GM23338 (cell line): ENCODE data around the gene KDM4C. TPM values are rescaled to one million over a fixed set of nuclear protein-coding genes. Genes with fewer than 3 reads are reported as not detected.

Source experiments
- ATAC-seq: fragments of 200-7000 bp; cut with Tn5 transposase; 3 replicates; pipeline ENCODE4 v1.9.1; 2020
- DNase-seq: peaks from one replicate; pipeline ENCODE4 v3.0.0-alpha.2; 2015; ENCODE audit warnings: low spot score
- H2AFZ ChIP-seq: fragments of 200-600 bp; sonication (generic); 2 replicates; pipeline ENCODE4 v1.8.0; 2016; ENCODE audit warnings: antibody characterized with exemption, mild to moderate bottlenecking, moderate library complexity
- H3F3A ChIP-seq: fragments of 200-600 bp; sonication (generic); replicated peaks from 2 replicates; pipeline ENCODE4 v1.8.0; 2017; ENCODE audit warnings: antibody characterized with exemption, mixed run types, low read depth
- H3K27ac ChIP-seq: fragments of 200-600 bp; sonication (generic); 2 replicates; pipeline ENCODE4 v1.6.1; 2016; ENCODE audit warnings: low read depth
- H3K27me3 ChIP-seq: fragments of 200-600 bp; sonication (generic); 2 replicates; pipeline ENCODE4 v1.8.0; 2016; ENCODE audit warnings: mild to moderate bottlenecking, mixed run types, moderate library complexity; ENCODE audit not compliant: insufficient read depth
- H3K36me3 ChIP-seq: fragments of 200-600 bp; sonication (generic); 2 replicates; pipeline ENCODE4 v1.8.0; 2016; ENCODE audit warnings: mild to moderate bottlenecking; ENCODE audit not compliant: insufficient read depth
- H3K4me1 ChIP-seq: fragments of 200-600 bp; sonication (generic); 2 replicates; pipeline ENCODE4 v1.8.0; 2016; ENCODE audit warnings: mild to moderate bottlenecking, moderate library complexity; ENCODE audit not compliant: insufficient read depth
- H3K4me2 ChIP-seq: fragments of 200-600 bp; sonication (generic); 2 replicates; pipeline ENCODE4 v1.7.1; 2017; ENCODE audit warnings: mixed run types
- H3K4me3 ChIP-seq: fragments of 200-600 bp; sonication (generic); 2 replicates; pipeline ENCODE4 v1.6.1; 2016; ENCODE audit warnings: mixed run types
- H3K79me2 ChIP-seq: fragments of 200-600 bp; sonication (generic); replicated peaks from 2 replicates; pipeline ENCODE4 v1.8.0; 2017; ENCODE audit warnings: mild to moderate bottlenecking; ENCODE audit not compliant: insufficient read depth
- H3K9me2 ChIP-seq: fragments of 200-600 bp; sonication (generic); 2 replicates; pipeline ENCODE4 v1.8.0; 2017; ENCODE audit not compliant: insufficient read depth
- H4K20me1 ChIP-seq: fragments of 200-600 bp; sonication (generic); replicated peaks from 2 replicates; pipeline ENCODE4 v1.8.0; 2017; ENCODE audit warnings: mild to moderate bottlenecking; ENCODE audit not compliant: insufficient read depth
- H3K27ac Mint-ChIP-seq: 2 replicates; pipeline ENCODE4 v1.8.0; 2020; ENCODE audit warnings: inconsistent platforms, mild to moderate bottlenecking, moderate library complexity, mixed read lengths
- H3K27me3 Mint-ChIP-seq: 3 replicates; pipeline ENCODE4 v1.8.0; 2022; ENCODE audit warnings: low read depth, mild to moderate bottlenecking, moderate library complexity, mixed read lengths, inconsistent platforms; ENCODE audit not compliant: insufficient read depth, poor library complexity
- H3K36me3 Mint-ChIP-seq: 3 replicates; pipeline ENCODE4 v1.8.0; 2021; ENCODE audit warnings: low read depth, mild to moderate bottlenecking, inconsistent platforms, moderate library complexity, mixed read lengths
- H3K4me1 Mint-ChIP-seq: 3 replicates; pipeline ENCODE4 v1.8.0; 2020; ENCODE audit warnings: mild to moderate bottlenecking, inconsistent platforms, mixed read lengths
- H3K4me3 Mint-ChIP-seq: 3 replicates; pipeline ENCODE4 v1.8.0; 2021; ENCODE audit warnings: moderate library complexity, mild to moderate bottlenecking, inconsistent platforms, mixed read lengths
- H3K9me3 Mint-ChIP-seq: 3 replicates; pipeline ENCODE4 v1.8.0; 2020; ENCODE audit warnings: moderate library complexity, mild to moderate bottlenecking, inconsistent platforms, mixed read lengths
- CREB1 ChIP-seq: fragments of 250-450 bp; sonication (Bioruptor Pico); IDR thresholded peaks from 2 replicates; pipeline ENCODE4 v1.5.0; 2020; ENCODE audit warnings: low read depth, mild to moderate bottlenecking, moderate library complexity
- EZH2 ChIP-seq: fragments of 200-600 bp; sonication (generic); IDR thresholded peaks from one replicate; pipeline ENCODE4 v1.8.0; 2017; ENCODE audit warnings: antibody characterized with exemption, mild to moderate bottlenecking, low read depth; ENCODE audit not compliant: unreplicated experiment
- EZH2phosphoT487 ChIP-seq: fragments of 200-600 bp; sonication (generic); IDR thresholded peaks from one replicate; pipeline ENCODE4 v1.8.1; 2018; ENCODE audit warnings: antibody characterized with exemption; ENCODE audit not compliant: unreplicated experiment
- NANOG ChIP-seq: IDR thresholded peaks from 2 replicates; pipeline ENCODE4 v1.6.1; 2016; ENCODE audit warnings: antibody characterized with exemption, borderline replicate concordance
- ZNF114 ChIP-seq: fragments of 250-450 bp; sonication (Bioruptor Pico); IDR thresholded peaks from 2 replicates; pipeline ENCODE4 v1.5.0; 2020; ENCODE audit warnings: mild to moderate bottlenecking, moderate library complexity
- ZNF331 ChIP-seq: fragments of 250-450 bp; sonication (Bioruptor Pico); IDR thresholded peaks from 2 replicates; pipeline ENCODE4 v1.5.0; 2020; ENCODE audit warnings: low read depth, mild to moderate bottlenecking, moderate library complexity
- polyA plus RNA-seq: library from polyadenylated mRNA; unstranded; fragments of >200 nt; fragmentation: Nextera tagmentation; extraction: Ambion mirVana; gene quantifications from 2 replicates; pipeline ENCODE4 v1.2.1, GENCODE V29; 2016
- total RNA-seq: library from RNA; depleted of rRNA; stranded (reverse); fragments of >200 nt; shearing (Covaris generic); gene quantifications from 2 replicates; pipeline ENCODE4 v1.2.3, GENCODE V29; 2014
- TF ChIP-seq, protein P1 (sequence below): IDR thresholded peaks from one replicate; pipeline ENCODE4 v1.6.1; 2018; ENCODE audit warnings: antibody characterized with exemption; ENCODE audit not compliant: unreplicated experiment
- TF ChIP-seq, protein P2 (sequence below), 2 experiments: fragments of 200-600 bp in 1 of 2; sonication (generic) in 1 of 2; conservative IDR thresholded peaks; 2 replicates each; pipeline versions ENCODE4 v1.5.1 to v1.6.1; 2016 to 2017; ENCODE audit warnings: antibody characterized with exemption in 2 of 2, low read depth in 2 of 2, mild to moderate bottlenecking in 2 of 2, moderate library complexity in 1 of 2
- TF ChIP-seq, protein P3 (sequence below): IDR thresholded peaks from 2 replicates; pipeline ENCODE4 v1.6.1; 2016; ENCODE audit warnings: antibody characterized with exemption

Gene KDM4C
- total and polyA plus RNA-seq, 2 experiments from 2014 or later, result 12.0 to 43.8 TPM

DNA sequence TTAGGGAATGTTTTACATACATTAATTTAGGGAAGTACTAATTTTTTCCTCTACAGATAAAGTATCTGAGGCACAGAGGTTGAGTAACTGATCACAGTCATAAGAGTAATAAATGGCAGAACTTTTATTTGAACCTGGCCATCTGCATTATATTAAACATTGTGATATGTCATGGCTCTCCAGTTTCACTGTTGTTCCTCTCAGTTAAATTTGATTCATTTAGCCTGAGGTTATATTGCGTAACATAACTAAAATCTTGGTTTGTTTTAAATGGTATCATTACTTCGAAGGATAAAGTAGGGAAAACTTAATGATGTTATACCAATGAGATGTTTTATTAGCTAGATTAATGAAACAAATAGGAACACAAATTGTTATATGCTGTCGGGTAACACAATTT is 284.4 kb downstream of the KDM4C start:
- H3K27ac Mint-ChIP-seq, result no peak overlapping the region
- Histone ChIP-seq H3K9me2 (no peaks in the 10 kb centered on the region), H3K27me3 (no peaks in the 10 kb centered on the region), H3F3A (no peaks in the 10 kb centered on the region), H2AFZ (no peak overlapping the region), H3K36me3 (no peaks in the 10 kb centered on the region), H4K20me1 (no peaks in the 10 kb centered on the region), H3K27ac (no peak overlapping the region), H3K79me2 (no peaks in the 10 kb centered on the region), H3K4me1 (no peaks in the 10 kb centered on the region), H3K4me3 (no peak overlapping the region), H3K4me2 (no peak overlapping the region)
- no peaks in the 10 kb centered on the region for H3K9me3 Mint-ChIP-seq
- peaks cover 3% of the 10 kb centered on the region for H3K27me3 Mint-ChIP-seq
- no peak overlapping the region for H3K4me3 Mint-ChIP-seq
- no peak for TF ChIP-seq CREB1 (CRISPR knock-in tag)
- ATAC-seq, result no peak
- H3K36me3 Mint-ChIP-seq, result peaks cover 2% of the 10 kb centered on the region; the same call in 1 of the 3 replicates
- no peak for DNase-seq
- peaks cover 8% of the 10 kb centered on the region; the same call in 2 of the 3 replicates for H3K4me1 Mint-ChIP-seq

DNA sequence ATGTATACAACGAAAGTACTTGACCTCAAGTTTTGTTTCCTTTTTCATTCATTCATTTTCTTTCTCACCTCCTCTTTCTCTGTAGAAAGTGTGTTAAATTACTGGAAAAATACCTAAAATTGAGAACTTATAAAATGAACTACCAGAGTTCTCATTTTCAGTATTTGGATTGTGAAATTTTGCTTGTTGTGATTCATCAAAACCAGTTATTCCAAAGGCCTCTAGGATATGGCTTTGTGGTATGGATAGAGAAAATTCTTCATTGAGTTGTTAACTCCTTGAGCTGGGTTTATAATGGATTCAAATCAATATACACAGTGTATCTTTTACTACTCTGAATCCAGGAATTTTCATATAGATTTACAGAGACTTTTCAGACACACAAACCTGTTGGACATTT is 287.6 kb downstream of the KDM4C start:
- H3K4me2 ChIP-seq, result no peak overlapping the region
- H3K27me3 ChIP-seq, result no peaks in the 10 kb centered on the region
- no peaks in the 10 kb centered on the region for H4K20me1 ChIP-seq
- H3K4me1 ChIP-seq, result no peaks in the 10 kb centered on the region
- H3K4me3 ChIP-seq, result no peak overlapping the region
- no peaks in the 10 kb centered on the region for H3K9me2 ChIP-seq
- Mint-ChIP-seq H3K27me3 (peaks cover 3% of the 10 kb centered on the region), H3K4me3 (no peak overlapping the region), H3K27ac (no peak overlapping the region), H3K4me1 (peaks cover 8% of the 10 kb centered on the region; the same call in 2 of the 3 replicates), H3K9me3 (no peaks in the 10 kb centered on the region), H3K36me3 (peaks cover 3% of the 10 kb centered on the region; the same call in 1 of the 3 replicates)
- H2AFZ ChIP-seq, result no peak overlapping the region
- no peak for DNase-seq
- no peak overlapping the region for H3K27ac ChIP-seq
- no peaks in the 10 kb centered on the region; the same call in 1 of the 2 replicates for H3K36me3 ChIP-seq
- TF ChIP-seq, protein P1, sequence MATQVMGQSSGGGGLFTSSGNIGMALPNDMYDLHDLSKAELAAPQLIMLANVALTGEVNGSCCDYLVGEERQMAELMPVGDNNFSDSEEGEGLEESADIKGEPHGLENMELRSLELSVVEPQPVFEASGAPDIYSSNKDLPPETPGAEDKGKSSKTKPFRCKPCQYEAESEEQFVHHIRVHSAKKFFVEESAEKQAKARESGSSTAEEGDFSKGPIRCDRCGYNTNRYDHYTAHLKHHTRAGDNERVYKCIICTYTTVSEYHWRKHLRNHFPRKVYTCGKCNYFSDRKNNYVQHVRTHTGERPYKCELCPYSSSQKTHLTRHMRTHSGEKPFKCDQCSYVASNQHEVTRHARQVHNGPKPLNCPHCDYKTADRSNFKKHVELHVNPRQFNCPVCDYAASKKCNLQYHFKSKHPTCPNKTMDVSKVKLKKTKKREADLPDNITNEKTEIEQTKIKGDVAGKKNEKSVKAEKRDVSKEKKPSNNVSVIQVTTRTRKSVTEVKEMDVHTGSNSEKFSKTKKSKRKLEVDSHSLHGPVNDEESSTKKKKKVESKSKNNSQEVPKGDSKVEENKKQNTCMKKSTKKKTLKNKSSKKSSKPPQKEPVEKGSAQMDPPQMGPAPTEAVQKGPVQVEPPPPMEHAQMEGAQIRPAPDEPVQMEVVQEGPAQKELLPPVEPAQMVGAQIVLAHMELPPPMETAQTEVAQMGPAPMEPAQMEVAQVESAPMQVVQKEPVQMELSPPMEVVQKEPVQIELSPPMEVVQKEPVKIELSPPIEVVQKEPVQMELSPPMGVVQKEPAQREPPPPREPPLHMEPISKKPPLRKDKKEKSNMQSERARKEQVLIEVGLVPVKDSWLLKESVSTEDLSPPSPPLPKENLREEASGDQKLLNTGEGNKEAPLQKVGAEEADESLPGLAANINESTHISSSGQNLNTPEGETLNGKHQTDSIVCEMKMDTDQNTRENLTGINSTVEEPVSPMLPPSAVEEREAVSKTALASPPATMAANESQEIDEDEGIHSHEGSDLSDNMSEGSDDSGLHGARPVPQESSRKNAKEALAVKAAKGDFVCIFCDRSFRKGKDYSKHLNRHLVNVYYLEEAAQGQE, result no peak
- TF ChIP-seq, protein P2, sequence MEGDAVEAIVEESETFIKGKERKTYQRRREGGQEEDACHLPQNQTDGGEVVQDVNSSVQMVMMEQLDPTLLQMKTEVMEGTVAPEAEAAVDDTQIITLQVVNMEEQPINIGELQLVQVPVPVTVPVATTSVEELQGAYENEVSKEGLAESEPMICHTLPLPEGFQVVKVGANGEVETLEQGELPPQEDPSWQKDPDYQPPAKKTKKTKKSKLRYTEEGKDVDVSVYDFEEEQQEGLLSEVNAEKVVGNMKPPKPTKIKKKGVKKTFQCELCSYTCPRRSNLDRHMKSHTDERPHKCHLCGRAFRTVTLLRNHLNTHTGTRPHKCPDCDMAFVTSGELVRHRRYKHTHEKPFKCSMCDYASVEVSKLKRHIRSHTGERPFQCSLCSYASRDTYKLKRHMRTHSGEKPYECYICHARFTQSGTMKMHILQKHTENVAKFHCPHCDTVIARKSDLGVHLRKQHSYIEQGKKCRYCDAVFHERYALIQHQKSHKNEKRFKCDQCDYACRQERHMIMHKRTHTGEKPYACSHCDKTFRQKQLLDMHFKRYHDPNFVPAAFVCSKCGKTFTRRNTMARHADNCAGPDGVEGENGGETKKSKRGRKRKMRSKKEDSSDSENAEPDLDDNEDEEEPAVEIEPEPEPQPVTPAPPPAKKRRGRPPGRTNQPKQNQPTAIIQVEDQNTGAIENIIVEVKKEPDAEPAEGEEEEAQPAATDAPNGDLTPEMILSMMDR (conservative IDR thresholded peaks at IDR 0.05; ENCODE audit: low read depth in 2 of 2), result no peak
- TF ChIP-seq ZNF114, result no peak
- no peak for TF ChIP-seq CREB1 (CRISPR knock-in tag)
- TF ChIP-seq NANOG, result no peak
- TF ChIP-seq EZH2phosphoT487, result no peak
- no peak for TF ChIP-seq EZH2
- no peak for TF ChIP-seq ZNF331
- TF ChIP-seq, protein P3, sequence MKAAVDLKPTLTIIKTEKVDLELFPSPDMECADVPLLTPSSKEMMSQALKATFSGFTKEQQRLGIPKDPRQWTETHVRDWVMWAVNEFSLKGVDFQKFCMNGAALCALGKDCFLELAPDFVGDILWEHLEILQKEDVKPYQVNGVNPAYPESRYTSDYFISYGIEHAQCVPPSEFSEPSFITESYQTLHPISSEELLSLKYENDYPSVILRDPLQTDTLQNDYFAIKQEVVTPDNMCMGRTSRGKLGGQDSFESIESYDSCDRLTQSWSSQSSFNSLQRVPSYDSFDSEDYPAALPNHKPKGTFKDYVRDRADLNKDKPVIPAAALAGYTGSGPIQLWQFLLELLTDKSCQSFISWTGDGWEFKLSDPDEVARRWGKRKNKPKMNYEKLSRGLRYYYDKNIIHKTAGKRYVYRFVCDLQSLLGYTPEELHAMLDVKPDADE, result no peak
- no peaks in the 10 kb centered on the region for H3K79me2 ChIP-seq
- ATAC-seq, result no peak
- no peaks in the 10 kb centered on the region for H3F3A ChIP-seq
